GM19023 (cell line): ENCODE data around the gene NR4A1.

Source experiments
- ATAC-seq: cut with Tn5 transposase; IDR thresholded peaks from one replicate; pipeline ENCODE4 v1.9.1; 2021; ENCODE audit warnings: mild to moderate bottlenecking, moderate library complexity; ENCODE audit not compliant: unreplicated experiment

Gene NR4A1

DNA sequence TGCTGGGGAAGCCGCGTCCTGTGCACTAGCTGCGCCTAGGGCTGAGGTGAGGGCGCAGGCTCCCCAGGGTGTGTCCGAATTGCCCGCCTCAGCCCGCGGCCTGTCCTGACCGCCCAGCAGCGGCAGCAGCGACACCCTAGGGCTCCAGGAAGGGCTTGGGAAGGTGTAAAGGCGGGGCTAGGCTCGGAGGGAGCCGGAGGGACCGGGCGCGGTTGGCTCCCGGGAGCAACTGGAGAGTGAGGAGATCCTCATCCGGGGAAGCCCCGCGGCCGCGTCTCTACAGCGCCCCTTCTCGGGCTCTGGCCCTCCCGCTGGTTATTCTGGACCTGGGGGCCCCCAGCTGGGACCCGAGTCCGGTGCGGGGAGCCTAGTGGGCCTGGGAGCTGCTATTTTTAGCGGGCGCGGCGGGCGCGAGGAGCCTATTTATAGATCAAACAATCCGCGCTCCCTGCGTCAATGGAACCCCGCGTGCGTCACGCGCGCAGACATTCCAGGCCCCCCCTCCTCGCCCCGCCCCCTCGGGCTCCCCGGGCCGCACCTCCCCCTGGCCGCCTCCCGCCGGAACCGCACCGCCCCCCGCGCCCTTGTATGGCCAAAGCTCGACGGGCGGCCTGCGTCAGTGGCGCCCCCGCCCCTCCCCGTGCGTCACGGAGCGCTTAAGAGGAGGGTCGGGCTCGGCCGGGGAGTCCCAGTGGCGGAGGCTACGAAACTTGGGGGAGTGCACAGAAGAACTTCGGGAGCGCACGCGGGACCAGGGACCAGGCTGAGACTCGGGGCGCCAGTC, at the start of gene NR4A1:
Gene NR4A1 (plus strand): TSS at position 685 of the 784 bp plus-strand sequence. CDS start 2,887 bp downstream, outside the sequence.
- ATAC-seq: peak; percentile 86

DNA sequence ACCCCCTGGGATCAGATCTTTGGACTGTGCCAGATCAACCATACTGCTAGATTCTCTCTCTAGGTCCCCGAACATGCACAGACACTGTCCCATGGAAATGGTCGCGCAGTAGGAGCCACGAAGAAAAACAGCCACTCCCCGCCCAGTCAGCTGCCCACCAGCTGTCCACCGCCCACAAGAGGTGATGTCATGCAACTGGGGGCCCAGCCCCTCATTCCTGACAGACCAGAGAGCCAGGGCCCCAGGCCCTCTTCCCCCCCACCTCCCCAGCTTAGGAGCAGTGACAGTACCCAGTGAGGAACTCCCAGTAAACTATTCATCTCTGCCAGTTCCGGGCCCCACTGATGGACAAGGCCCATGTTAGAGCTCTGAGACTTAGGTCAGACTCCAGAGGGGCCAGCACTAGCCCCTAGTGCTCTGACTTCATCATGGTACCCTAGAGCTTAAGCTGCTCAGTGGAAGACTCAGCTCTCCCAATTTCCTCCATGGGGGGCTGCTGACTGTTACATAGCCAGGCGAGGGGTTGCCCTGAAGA, 48.2 kb upstream of the NR4A1 start:
- ATAC-seq: no peak

DNA sequence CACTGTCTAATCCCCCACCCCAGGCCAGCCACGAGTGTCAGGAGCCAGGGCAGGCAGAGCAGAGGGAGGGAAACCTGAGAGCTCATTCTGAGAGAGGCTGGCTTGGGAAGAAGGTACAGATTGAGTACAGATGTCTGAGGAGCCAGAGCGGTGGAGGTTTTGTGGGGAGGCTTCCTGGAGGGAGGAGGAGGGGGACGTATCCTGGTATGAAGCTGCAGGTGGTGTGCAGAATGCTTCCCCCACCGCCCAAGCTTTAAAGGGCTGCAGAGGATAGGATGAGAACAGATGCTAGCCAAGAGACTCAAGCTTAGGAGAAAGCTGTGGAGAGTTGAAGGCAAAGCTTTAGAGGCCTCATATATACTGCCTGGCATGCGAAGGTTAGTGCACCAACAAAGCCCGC, 47.7 kb upstream of the NR4A1 start:
- no peak for ATAC-seq

DNA sequence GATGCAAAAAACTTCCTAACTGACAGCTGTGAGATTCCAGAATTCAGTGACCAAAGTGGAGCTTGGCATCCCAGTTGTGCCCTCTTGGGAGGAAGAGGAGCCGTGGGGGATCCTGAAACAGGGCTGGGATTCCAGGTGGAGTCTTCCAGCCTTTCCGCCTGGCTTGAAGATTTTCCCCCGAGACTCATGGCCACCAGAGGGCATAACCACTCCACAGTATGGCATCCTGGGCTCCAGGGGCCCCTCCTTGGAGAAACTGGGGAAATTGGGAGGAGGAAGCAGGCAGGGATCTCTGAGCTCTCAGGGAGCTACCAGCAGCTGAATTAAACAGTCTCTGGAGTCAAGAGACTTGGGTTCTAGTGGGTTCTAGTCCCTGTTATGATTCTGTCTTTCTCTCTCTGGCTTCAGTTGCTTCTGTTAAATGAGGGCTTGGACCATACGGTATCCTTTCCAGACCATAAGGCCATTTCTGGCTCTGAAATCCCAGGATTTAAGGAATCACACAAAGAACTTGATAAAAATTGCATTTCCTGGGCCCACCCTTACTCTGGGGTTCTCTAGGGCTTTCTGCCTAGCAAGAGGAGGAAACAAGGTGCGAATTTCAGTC, 47.1 kb upstream of the NR4A1 start:
- no peak for ATAC-seq

DNA sequence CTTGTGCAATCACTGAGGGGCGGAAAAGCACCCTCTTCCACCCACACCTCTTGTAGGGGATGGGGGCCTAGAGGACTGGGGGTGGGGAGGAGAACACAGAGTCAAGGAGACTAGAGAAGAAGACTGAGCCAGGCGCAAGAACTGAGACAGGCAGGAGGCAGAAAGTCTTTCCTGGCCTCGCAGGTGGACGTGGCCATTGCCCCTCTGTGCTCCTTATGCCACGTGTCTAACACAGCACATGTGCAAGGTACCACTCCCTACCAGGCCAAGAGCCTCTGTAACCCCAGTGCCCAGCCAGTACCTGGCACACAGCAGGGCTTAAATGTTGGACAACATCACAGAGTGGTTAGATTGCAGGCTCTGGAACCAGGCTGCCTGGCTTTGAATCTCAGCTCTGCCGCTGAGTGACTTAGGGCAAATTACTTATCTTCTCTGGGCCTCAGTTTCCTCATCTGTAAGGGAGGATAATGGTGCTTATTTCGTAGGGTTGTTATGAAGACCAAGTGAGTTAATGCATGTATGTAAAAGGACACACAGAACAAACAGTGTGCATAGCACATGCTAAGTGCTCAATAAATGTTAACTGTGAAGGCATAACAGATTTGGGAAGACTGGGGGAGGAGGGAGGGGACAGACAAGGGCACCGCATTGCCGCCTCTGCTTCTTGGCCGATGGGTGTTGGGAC, 45.9 kb upstream of the NR4A1 start:
- no peak for ATAC-seq

DNA sequence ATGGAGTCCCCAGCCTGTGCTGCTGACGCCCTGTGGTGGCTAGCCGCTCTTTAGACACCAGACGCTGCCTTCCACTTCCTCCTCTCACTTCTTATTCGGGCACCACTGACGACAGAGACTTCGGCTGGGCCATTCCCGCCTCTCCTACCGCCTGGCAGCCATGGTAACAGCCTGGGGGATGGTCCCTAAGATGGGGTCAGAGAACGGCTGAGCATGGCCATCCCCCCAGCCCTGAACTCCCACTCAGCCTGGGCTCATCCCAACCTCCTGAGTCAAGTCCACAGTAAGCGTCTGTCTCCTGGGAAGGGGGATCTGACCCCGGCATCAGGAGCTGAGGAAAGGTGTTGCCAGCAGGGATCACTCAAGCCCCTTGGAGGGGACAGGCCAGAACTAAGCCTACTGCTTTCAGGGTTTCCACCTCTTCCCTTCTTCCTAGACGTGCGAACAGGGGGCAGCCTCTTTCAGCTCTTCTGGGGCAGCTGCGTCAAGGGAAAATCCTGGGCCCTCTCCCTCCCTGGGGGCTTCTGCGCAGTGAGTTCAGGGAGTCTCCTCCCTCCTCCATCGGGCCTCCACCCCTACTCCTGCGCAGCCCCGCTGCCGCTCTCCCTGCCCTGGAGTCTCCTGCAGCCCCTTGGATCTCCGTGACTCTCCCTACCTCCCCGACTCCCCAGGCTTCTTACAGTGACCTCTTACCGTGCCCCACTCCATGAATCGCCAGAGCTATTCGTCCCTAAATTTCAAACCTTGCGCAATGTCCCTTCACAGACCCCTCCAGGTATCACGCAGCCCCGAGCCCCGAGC, 45.1 kb upstream of the NR4A1 start:
- ATAC-seq: peak; percentile 64

DNA sequence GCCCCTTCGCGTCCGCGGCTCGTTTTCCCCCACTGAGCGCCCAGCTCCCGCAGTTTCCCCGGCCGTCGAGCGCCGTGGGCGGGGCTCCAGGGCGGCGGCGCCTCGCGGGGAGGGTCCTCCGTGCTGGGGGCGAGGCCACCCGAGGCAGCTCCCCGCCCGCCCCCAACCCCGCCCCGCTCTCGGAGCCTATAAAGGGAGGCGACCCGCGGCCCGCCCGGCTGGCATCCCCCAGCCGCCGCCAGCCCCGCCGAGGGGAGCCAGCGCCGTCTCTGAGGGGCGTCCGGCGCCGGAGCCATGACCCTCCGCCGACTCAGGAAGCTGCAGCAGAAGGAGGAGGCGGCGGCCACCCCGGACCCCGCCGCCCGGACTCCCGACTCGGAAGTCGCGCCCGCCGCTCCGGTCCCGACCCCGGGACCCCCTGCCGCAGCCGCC, 44.5 kb upstream of the NR4A1 start, which contains the start of gene TAMALIN:
Gene TAMALIN (plus strand): TSS at position 221 of the 432 bp plus-strand sequence. CDS start 74 bp downstream, at position 295.
- ATAC-seq: peak; percentile 17

DNA sequence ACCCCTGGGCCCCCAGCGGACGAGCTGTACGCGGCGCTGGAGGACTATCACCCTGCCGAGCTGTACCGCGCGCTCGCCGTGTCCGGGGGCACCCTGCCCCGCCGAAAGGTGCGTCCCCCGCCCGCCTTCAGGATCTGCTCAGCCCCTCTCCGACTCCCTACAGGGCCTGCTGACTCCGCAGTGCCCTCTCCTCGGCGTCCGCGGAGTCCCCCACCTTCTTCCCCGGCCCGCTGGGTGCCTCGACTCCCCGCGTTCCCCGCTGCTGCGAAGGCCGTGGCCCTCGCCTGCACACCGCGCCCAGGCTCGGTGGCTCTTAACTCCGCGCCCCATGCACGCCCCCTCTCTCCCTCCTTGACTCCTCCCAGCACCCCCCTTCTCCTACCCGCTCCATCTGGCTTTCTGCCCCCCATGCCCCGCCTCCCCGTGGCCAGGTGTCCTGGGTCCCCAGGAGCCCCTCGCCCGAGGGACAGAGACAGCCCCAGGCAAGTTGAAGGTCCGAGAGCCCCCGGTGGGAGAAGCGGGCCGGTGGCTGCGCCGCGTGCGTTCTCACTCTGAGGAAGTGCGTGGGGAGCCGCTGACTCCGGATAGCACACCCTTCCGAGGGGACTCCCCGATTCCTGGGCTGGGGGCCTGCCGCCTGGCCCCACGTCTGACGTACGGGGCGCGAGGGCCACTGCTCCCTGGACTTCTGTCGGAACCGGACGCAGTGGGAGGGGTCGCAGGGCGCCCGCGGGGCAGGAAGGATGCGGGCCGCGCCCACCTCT, 43.9 kb upstream of the NR4A1 start:
- ATAC-seq: no peak

DNA sequence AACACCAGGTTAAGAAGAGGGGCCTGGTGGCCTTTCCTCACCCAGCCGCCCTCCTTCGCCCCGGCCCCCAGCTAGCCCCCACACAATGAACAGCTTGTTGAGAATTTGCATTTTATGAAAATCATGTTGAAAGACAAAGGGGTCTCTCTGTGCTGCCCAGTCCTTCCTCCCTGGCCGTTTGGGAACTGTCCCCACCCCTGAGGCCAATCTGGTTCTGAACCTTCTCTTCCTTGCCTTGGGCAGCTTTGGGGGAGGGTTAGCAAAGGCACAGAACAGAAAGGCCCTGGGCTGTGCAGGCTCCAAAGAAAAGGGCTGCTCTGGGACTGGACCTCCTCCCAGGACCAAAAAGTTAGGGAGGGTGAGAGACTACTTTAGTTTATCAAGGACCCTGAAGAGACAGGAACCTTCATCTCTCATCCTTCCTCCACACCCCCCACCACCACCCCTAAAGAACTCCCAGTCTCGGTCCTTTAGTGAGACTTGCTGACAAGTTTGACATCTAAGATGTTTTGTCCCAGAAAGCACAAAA, 43.2 kb upstream of the NR4A1 start:
- no peak for ATAC-seq

DNA sequence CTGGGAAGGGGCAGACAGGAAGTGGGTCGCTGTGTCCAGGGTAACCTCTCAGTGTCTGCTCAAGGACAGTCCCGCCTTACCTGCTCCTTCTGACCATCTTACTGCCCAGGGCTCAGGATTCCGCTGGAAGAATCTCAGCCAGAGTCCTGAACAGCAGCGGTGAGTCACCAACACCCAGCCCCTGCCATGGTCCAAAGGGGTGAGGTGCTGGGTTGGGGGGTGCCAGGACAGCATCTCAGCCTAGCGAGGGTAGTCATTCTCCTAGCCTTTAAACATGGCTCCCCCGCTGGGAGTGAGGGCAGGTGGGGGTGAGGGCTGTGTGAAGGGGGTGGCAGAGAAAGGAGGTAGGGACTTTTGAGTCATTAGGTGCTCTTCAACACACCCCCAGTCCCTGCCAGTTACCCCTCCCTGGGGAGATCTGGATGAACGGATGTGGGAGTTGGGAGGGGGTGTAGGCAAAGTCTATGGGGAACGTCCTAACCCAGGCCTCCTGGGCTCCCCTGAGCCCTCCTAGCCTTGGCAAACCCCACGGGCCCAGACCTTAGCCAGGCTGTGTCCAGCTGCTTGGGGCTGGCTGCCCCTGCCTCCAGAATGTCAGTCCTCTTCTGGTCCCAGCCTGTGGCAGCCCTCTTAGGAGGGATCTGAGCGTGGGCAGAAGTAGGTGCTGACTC, 42.0 kb upstream of the NR4A1 start:
- no peak for ATAC-seq

DNA sequence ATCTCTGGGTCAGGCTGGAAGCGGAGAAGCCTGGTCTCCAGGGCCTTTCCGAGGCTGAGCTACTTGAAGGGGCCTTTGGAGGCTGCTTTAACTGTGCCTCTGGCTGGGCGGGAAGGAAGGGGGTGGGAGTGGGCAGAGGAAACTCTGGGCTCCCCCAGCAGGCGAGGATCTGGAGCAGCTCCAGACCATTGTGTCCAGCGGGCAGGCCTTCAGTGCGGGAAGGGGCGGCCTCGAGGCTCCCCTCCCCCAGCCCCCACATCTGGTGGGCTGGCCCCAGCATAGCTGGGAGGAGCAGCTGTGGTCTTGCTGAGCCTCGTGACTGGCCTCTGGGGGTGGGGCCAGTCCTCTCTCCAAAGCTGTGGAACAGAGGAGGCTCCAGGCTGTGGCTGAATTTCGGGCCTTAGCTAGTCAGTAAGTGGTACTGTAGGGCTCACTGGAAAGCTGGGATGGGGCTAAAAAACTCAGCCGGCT, 41.1 kb upstream of the NR4A1 start:
- no peak for ATAC-seq

DNA sequence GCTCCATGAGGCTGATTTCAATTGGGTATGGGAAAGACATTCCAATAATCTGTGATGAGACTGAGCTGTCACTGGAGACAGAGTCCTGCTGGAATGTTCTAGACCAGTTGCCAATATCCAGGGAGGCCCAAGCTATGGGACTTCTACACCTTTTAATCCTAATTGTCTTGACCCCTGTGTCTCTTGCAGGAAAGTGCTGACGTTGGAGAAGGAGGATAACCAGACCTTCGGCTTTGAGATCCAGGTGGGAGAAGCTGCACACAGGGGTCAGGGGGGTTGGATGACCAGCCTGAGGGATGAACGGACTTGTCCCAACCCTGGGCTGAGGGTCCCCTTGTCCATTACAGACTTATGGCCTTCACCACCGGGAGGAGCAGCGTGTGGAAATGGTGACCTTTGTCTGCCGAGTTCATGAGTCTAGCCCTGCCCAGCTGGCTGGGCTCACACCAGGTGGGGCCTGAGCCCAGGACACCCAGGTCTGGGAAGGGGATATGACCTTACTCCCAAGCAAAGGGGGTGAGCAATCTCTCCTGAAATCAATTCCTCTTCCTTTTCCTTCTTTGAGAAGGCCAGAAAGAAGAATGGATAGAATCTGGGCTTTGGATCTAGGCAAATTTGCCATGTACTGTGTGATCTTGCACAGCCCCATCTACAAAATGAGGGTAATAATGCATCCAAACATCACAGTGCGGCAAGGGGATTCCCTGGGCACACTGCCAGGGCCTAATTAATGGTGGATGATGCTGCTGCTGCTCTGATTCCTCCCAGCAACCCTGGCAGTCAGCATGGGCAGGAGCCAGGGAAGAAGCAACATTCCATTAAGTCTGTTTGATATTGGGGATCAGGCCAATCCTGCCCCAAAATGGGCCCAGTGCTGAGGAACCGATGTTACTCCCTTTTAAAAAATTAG, 40.3 kb upstream of the NR4A1 start:
- no peak for ATAC-seq

DNA sequence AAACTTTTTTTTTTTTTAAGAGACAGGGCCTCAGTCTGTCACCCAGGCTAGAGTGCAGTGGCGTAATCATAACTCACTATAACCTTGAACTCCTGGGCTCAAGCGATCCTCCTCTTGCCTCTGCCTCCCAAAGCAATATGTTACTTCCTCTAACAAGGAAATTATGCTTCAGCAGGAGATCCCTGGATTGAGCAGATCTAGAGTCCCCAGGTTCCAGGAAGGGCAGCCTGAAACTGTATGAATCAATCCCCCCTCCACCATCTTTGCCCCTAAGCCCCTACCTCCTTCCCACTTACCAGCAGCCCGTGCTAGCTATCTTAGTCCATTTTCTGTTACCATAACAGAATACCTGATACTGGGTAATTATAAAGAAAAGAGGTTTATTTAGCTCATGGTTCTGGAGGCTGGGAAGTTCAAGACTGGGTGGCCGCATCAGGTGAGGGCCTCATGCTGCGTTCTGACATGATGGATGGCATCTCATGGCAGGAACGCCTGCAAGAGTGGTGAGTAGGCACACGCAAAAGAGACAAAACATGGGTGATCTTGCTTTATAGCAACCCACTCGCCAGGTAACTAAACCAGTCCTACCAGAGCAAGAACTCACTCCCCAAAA, 39.5 kb upstream of the NR4A1 start:
- no peak for ATAC-seq

DNA sequence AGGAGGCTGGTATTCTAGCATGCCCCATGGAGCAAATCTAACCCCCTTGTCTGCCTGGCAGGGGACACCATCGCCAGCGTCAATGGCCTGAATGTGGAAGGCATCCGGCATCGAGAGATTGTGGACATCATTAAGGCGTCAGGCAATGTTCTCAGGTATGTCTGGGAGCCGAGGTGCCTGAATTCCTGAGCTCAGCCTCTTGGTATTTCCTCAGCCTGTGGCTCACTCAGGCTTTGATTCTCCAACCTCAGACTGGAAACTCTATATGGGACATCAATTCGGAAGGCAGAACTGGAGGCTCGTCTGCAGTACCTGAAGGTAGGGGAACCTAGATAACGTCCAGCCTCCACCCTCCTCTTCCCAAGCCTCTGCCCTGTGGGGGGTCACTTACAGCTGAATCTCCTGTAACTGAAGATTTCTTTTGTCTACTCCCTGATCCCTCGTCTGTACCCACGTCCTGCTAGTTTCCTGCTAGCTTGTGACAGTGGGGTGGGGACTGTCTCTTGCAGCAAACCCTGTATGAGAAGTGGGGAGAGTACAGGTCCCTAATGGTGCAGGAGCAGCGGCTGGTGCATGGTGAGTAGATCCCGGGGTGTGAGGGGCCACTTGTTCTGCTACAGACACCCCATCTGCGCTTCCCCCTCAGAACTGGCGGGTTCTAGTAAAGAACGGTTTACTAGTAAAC, 37.5 kb upstream of the NR4A1 start:
- ATAC-seq: no peak

DNA sequence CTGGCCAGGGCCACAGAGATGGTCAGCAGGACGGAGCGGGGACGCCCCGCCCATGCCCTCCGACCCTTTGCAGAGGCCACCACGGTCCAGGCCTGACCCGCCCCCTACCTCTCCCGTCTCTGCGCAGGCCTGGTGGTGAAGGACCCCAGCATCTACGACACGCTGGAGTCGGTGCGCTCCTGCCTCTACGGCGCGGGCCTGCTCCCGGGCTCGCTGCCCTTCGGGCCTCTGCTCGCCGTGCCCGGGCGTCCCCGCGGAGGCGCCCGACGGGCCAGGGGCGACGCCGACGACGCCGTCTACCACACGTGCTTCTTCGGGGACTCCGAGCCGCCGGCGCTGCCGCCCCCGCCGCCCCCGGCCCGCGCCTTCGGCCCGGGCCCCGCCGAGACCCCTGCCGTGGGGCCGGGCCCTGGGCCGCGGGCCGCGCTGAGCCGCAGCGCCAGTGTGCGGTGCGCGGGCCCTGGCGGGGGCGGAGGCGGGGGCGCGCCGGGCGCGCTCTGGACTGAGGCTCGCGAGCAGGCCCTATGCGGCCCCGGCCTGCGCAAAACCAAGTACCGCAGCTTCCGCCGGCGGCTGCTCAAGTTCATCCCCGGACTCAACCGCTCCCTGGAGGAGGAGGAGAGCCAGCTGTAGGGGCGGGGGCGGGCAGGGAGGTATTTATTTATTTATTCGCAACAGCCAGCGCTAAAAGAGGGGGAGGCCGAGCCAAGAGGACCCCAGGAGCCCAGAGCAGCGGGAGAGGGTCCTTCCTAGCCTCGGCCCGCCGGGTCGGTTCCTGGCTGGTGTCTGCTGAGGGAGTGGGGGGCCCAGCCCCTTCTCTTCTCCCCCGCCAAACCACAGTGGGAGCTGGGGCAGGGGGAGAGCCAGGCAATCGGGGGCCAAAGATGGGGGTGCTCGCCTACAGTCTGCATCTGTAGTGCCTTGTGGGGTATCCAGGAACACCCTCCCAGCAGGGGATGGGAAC, 36.4 kb upstream of the NR4A1 start:
- ATAC-seq: no peak

DNA sequence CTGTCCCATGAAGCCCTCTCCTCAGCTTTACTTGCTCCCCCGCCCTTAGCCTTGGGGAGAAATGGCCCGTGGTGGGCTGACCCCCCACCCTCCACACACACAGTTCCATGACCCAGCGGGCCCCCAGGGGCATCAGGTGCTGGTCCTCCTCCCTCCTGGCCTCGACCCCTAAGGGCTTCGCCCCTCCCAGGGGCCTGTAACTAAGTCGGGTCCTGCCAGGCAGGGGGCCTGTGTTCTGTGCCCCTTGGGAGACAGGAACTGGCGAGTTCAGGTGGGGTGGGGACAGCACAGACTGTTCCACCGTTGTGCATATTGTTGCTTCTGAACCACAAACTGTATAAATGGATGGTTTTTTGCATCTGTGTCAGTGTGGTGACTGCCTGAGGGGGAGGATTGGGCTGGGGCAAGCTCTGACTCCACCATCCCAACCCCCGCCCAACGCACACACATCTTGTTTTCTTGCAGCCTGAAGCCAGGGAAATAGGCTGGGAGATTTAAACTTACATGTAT, 35.7 kb upstream of the NR4A1 start:
- no peak for ATAC-seq
